Measurements from ENCODE around the gene PARD3B.

Gene PARD3B

GRCh38 chr2:205169012-205169411 lies 623.7 kb downstream of the PARD3B start:
- no peak for DNase-seq

- no peak for DNase-seq
These were observed 624.2 kb downstream of the PARD3B start for GRCh38 chr2:205169464-205169863.

- no peak for DNase-seq
These were observed 625.1 kb downstream of the PARD3B start for GRCh38 chr2:205170399-205170798.

GRCh38 chr2:205171261-205171940 lies 626.1 kb downstream of the PARD3B start:
- no peak for DNase-seq

- DNase-seq: no peak
These were observed 630.6 kb downstream of the PARD3B start for GRCh38 chr2:205175831-205176230.

DNA sequence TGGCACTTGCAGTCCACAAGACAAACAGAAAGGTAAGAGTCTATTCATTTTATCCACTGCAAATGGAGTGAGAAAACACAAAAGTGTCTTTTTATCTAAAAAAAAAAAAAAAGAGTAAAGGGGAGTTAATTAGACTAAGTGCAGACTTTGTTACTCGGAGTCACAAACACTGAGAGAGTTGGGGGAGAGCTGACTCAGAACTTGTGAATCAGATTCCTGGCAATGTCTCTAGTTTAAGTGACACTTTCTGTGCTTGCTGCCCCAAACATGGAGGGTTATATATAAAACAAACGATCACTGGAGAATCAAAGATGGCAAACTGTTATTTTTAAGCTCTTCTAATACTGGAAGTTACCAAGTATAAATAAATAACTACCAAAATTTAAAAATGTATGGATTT lies 631.3 kb downstream of the PARD3B start:
- DNase-seq: no peak

DNA sequence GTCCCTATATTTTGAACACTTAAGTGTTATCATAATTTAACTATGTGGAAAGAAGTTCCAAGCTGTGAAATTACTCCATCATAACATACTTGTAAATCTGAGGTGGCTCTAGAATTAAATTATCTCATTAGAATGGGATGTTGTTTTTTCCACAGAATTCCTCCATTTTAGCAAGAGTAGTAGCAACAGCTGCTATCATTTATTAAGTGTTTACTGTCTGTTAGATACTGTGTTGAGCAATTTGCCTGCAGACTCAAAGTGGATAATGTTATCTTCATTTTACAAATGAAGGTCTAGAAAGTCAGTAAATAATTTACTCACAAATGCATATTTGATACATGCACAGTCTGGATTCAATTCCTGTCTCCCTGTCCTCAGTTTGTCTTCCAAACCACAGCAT lies 632.3 kb downstream of the PARD3B start:
- DNase-seq: no peak

GRCh38 chr2:205180730-205181129 lies 635.5 kb downstream of the PARD3B start:
- DNase-seq: no peak

GRCh38 chr2:205187731-205188130 lies 642.5 kb downstream of the PARD3B start:
- DNase-seq: no peak

DNA sequence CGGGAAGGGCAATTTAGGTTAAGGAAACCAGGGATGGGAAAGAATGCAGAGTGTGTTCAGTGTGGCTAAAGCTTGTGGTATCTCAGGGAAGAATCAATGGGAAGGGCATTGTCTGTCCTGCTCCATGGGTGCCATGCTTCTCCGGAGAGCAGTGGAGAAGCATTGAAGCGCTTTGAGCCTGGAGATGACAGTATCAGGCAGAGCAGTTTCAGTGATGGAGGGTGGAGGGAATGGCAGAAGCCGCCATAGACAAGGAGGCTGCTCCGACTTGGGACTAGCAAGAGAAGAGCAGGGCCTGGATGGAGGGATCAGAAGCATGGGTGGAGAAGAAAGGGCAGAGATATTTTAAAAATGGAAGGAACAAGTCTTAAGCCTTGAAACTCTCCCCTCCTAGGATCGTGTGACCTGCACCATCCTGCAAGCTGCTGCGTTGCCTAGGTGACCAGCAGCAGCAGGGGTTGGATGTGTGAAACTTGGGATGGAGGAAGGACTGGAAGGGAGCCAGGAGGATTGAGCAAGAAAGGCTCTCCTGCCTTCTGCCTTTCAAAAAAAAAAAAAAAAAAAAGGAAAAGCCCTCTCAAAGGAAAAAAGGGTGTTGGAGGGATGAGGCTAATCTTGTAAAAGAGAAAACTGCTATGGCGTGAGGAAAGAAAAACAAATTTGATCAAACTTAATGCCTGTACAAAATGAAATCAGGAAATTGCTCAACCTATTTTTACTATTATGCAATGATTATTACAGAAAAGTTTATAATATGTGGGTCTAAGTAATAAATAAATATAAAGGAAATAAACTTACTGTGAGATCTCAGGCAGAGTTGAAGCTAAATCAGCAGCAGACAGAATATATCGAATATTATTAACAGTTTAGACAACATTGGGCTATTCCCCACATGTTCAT lies 643.2 kb downstream of the PARD3B start:
- DNase-seq: peak; percentile 49

DNA sequence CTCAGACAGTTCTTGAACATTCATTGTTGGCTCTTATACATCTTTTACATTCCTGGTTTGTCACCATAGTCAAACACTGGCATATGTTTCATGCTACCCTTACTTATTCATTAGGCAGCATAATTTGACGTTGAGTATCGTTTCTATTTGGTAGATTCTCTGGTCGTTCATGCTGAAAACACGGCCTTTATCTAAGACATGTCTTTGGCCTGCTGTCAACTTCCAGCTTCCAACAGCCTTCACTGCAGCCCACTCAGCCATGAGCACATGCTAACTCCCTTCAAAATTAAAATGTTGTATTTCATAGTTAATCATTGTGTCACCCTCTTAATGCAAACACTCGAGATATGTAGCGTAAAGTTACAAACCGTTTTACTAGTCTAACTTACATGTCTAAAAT lies 644.0 kb downstream of the PARD3B start:
- no peak for DNase-seq

- no peak for DNase-seq
These were observed 645.3 kb downstream of the PARD3B start for GRCh38 chr2:205190528-205190927.

- no peak for DNase-seq
These were observed 648.0 kb downstream of the PARD3B start for GRCh38 chr2:205193125-205193835.

- no peak for DNase-seq
These were observed 648.6 kb downstream of the PARD3B start for GRCh38 chr2:205193836-205194228.

GRCh38 chr2:205197468-205198139 lies 652.3 kb downstream of the PARD3B start:
- DNase-seq: no peak

DNA sequence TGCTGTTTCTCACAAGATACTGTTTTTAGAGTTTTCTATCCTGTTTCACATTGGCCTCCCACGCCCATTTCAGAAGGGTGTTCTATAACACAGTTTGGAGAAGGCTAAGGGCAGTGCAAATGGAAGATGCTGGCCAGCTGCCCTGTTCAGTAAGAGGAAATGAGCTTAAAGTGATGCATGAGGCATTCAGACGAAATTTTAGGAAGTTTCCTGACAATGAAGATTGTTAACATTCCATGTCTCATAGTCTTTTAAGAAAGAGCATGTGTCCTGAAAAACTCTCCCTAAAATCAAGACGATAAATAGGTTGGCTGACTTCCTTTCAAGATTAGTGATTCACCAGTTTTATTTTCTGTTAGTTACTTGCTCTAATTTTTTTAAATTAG lies 652.9 kb downstream of the PARD3B start:
- DNase-seq: peak; percentile 81

DNA sequence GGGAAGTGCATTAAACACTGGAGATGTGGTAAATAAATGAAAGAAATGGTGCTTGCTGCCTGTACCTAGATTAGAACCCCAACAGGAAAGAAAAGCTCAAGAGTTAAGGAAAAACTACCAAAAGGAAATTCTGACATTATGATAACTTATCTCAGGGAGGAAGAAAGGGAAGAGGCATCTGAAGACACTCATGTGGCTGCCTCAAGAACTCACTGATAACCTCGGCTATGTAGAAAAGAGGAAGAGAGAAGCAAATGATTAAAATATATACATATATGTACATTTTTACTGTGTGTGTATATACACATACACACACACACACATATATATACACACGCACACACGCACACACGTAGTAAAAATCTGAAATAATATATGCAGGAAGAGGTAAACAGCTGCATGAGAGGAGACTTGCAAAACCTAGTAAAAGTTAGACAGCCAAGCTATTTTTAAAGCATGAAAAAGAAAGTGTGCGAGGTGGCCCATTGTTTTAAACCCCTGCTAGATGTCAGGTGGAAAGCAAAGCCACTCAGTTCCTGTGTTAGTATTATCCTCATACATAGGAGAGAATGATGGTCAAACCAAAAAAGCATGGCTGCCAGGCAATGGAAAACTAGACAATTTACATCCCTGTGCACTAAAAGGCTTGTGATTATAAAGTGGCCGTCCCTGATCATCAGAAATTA lies 654.0 kb downstream of the PARD3B start:
- no peak for DNase-seq

DNA sequence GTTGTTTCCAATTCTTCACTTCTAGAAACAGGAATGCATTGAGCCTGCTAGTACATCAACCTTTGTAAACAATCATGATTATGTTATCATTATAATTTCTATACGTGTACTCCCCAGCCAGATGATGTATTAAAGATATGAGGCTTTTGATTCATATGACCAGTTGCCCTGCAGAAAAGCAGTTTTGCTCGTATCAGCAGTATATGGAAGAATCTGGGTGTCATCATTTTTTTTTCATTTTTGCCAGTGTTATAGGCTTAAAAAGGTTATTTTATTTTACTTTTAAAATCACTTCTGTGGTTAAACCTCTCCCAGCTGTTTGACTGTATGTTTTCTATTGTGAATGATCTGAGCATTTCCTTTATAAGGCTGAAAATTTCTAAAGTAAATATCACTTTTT lies 665.2 kb downstream of the PARD3B start:
- DNase-seq: no peak

- no peak for DNase-seq
These were observed 667.1 kb downstream of the PARD3B start for GRCh38 chr2:205212357-205212756.

- DNase-seq: no peak
These were observed 670.8 kb downstream of the PARD3B start for GRCh38 chr2:205216092-205216491.

DNA sequence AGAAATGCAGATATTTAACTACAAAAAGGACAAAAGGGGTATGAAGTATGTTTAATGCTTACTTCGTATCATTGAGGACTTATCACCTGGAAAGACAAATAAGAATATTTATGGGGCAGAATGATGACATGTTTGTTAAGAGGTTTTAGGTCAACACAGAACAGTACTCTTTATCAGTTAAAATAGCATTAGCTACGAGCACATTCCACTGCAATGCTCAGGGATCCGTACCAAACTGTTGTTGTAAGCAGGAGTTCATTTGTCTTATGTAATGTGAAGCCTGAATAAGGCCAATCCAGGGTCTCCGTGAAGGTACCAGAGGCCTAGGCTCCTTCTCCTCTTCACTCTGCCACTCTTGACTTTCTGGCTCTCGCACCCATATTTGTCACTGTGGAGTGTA lies 671.3 kb downstream of the PARD3B start:
- no peak for DNase-seq

DNA sequence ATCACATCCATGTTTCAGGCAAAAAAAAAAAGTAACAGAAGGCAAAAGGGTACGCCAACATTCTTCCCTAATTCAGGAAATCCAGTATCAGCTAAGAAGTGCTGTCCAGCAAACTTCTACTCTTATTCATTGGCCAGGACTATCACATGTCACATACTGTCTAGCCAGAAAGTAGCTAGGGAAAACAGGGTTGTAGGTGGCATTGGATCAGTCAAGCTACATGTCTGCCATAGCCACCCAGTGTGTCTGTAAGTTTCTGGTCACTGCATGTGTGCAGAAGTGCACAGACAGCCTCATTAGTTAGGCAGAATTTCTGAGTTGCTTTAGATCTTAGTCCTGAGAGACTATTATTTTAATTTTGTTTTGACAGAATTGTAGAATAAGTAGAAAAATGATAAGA lies 671.7 kb downstream of the PARD3B start:
- no peak for DNase-seq

- DNase-seq: peak; percentile 28
These were observed 672.8 kb downstream of the PARD3B start for GRCh38 chr2:205218056-205218455.

Data from EL (cell line).